Measurements from ENCODE around the gene ENDOD1.

ENDOD1 gene

DNA sequence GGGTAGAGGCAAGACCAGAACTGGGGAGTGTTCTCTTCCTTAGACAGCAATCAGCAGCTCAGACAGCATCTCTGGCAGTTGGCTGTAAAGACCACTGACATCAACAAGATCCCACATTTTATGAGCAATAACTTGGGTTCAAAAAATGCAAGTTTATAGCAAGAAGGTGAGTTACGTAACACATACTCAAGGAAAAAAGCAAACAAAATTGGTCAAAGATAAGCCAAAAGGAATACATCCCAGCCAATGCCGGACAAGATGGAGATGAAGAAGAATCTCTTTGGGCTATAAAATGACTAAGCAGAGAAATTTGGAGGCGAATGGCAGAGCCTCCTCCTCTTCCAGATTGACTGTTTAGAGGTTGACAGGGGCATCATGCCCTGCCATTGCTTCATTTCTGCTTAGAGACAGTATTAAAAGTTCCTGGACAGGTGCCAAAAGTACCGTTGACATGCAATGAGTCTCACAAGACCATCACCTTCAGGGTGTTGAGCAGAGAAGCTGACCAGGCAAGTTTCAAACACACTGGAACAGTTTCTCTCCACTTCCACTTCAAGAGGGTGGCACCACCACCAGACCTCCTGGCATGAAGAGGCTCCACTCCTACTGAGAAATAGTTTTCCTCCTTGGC, 55.9 kb downstream of the ENDOD1 start:
- no peak overlapping the region for H3K18ac ChIP-seq (ENCODE audit: low read length)
- no peak overlapping the region for H4K12ac ChIP-seq (ENCODE audit: low read depth, low read length)
- H3K36me3 ChIP-seq (ENCODE audit: control insufficient read depth in 1 of 2, insufficient read depth in 2 of 2, low read length in 2 of 2) = no peaks in the 10 kb centered on the region
- no peak overlapping the region for H2AFZ ChIP-seq (ENCODE audit: insufficient read depth, low read length, poor library complexity)
- peaks cover 17 to 20% of the 10 kb centered on the region in 2 experiments for H3K4me1 ChIP-seq (ENCODE audit: control insufficient read depth in 1 of 2, insufficient read depth in 2 of 2, low read length in 2 of 2)
- no peak overlapping the region for H3K23ac ChIP-seq (ENCODE audit: low read length)
- H3K27ac ChIP-seq (ENCODE audit: low read depth, low read length) = no peak overlapping the region
- DNase-seq = no peak
- peak overlapping the region; percentile 64 for H2BK120ac ChIP-seq (ENCODE audit: insufficient read depth, low read length, poor library complexity)
- no peak overlapping the region for H3K4me3 ChIP-seq (ENCODE audit: low read depth, low read length)
- H4K8ac ChIP-seq (ENCODE audit: low read depth, low read length) = no peak overlapping the region
- no CpG with 5 or more reads among the region's 4 CpGs for whole genome bisulfite sequencing (ENCODE audit: extremely low coverage, insufficient coverage, insufficient read length)
- H3K4ac ChIP-seq (ENCODE audit: low read depth, low read length) = peak overlapping the region; percentile 29
- no peaks in the 10 kb centered on the region for H3K9me3 ChIP-seq (ENCODE audit: insufficient read depth, low read depth, low read length)
- H2BK5ac ChIP-seq (ENCODE audit: low read depth, low read length, poor library complexity) = no peak overlapping the region
- H3K79me2 ChIP-seq (ENCODE audit: control insufficient read depth, insufficient read depth, low read length, poor library complexity) = peaks cover 3% of the 10 kb centered on the region
- H4K91ac ChIP-seq (ENCODE audit: low read depth, low read length) = peak overlapping the region; percentile 59
- no peaks in the 10 kb centered on the region for H3K27me3 ChIP-seq (ENCODE audit: insufficient read depth, low read length)
- H3K79me1 ChIP-seq (ENCODE audit: low read length) = peaks cover 23% of the 10 kb centered on the region
- peak overlapping the region; percentile 35 for H3K14ac ChIP-seq (ENCODE audit: low read length)
- no peak overlapping the region for H3K9ac ChIP-seq (ENCODE audit: low read length)
- peak overlapping the region; percentile 44 for H2AK5ac ChIP-seq (ENCODE audit: low read length)
- H3K4me2 ChIP-seq (ENCODE audit: low read length) = no peak overlapping the region
- H2BK12ac ChIP-seq (ENCODE audit: low read length) = peak overlapping the region; percentile 7

DNA sequence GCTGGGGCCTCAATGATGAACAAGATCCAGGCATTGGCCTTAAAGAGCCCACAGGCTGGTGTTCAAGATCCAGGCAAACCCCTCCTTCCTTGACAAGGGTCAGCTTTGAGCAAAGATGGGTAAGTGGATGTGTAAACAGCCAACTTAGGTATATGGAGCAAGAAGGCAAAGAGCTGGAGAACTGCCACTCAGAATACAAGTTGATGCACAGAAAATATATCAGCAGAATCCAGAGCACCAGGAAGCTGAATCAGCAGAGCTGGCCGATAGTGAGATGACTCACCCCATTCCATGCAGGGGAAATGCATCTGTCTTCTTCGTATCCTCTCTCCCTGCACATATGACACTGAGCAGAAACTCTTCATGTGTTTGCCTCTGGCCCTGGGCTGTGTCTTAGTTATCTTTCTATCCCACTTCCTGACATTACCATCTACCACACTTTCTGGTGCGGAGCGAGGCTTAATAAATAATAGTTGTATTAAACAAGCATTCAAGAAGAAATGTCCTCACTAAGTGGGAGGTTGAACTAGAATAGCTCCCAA, 57.8 kb downstream of the ENDOD1 start:
- Histone ChIP-seq H3K27ac (ENCODE audit: low read depth, low read length) (peak overlapping the region; percentile 62), H3K4me2 (ENCODE audit: low read length) (no peak overlapping the region), H4K8ac (ENCODE audit: low read depth, low read length) (no peak overlapping the region), H3K79me2 (ENCODE audit: control insufficient read depth, insufficient read depth, low read length, poor library complexity) (peaks cover 10% of the 10 kb centered on the region), H3K4me1 (ENCODE audit: control insufficient read depth in 1 of 2, insufficient read depth in 2 of 2, low read length in 2 of 2) (peaks cover 17 to 22% of the 10 kb centered on the region in 2 experiments), H3K36me3 (ENCODE audit: control insufficient read depth in 1 of 2, insufficient read depth in 2 of 2, low read length in 2 of 2) (no peaks in the 10 kb centered on the region), H3K4me3 (ENCODE audit: low read depth, low read length) (no peak overlapping the region), H3K4ac (ENCODE audit: low read depth, low read length) (no peak overlapping the region), H4K12ac (ENCODE audit: low read depth, low read length) (no peak overlapping the region), H2BK12ac (ENCODE audit: low read length) (peak overlapping the region; percentile 67), H3K23ac (ENCODE audit: low read length) (no peak overlapping the region), H2AFZ (ENCODE audit: insufficient read depth, low read length, poor library complexity) (no peak overlapping the region), H2BK120ac (ENCODE audit: insufficient read depth, low read length, poor library complexity) (no peak overlapping the region), H3K9me3 (ENCODE audit: insufficient read depth, low read depth, low read length) (no peaks in the 10 kb centered on the region), H3K18ac (ENCODE audit: low read length) (no peak overlapping the region), H3K27me3 (ENCODE audit: insufficient read depth, low read length) (no peaks in the 10 kb centered on the region), H2BK5ac (ENCODE audit: low read depth, low read length, poor library complexity) (no peak overlapping the region), H3K14ac (ENCODE audit: low read length) (no peak overlapping the region), H4K91ac (ENCODE audit: low read depth, low read length) (no peak overlapping the region), H3K79me1 (ENCODE audit: low read length) (peaks cover 29% of the 10 kb centered on the region), H2AK5ac (ENCODE audit: low read length) (no peak overlapping the region), H3K9ac (ENCODE audit: low read length) (no peak overlapping the region)
- DNase-seq = peak; percentile 30 to 63
- no CpG with 5 or more reads among the region's 4 CpGs for WGBS (ENCODE audit: extremely low coverage, insufficient coverage, insufficient read length)

DNA sequence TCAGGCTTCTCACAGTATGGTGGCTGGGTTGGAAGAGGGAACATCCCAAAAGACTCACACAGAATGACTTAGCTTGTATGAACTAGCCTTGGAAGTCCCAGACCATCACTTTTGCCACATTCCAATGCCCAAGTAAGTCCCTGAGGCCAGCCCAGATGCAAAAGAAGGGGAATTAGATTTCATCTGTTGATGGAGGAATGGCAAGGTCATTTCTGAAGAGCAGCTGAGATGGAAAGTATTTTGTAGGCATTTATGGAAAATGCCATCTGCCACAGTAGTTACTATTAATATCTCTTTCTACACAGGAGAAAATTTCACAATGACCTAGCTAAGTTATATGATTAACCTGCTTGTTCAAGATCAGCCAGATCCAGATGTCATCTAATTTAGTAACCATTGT, 58.8 kb downstream of the ENDOD1 start:
- Histone ChIP-seq H3K9ac (ENCODE audit: low read length) (no peak overlapping the region), H2AFZ (ENCODE audit: insufficient read depth, low read length, poor library complexity) (no peak overlapping the region), H3K4me1 (ENCODE audit: control insufficient read depth in 1 of 2, insufficient read depth in 2 of 2, low read length in 2 of 2) (peaks cover 17 to 22% of the 10 kb centered on the region in 2 experiments), H2BK5ac (ENCODE audit: low read depth, low read length, poor library complexity) (peak overlapping the region; percentile 83), H3K27ac (ENCODE audit: low read depth, low read length) (peak overlapping the region; percentile 20), H2BK120ac (ENCODE audit: insufficient read depth, low read length, poor library complexity) (peak overlapping the region; percentile 70), H3K27me3 (ENCODE audit: insufficient read depth, low read length) (no peaks in the 10 kb centered on the region), H2AK5ac (ENCODE audit: low read length) (peak overlapping the region; percentile 31), H4K12ac (ENCODE audit: low read depth, low read length) (no peak overlapping the region), H4K8ac (ENCODE audit: low read depth, low read length) (peak overlapping the region; percentile 25), H3K4ac (ENCODE audit: low read depth, low read length) (peak overlapping the region; percentile 34), H3K14ac (ENCODE audit: low read length) (peak overlapping the region; percentile 3), H3K4me3 (ENCODE audit: low read depth, low read length) (no peak overlapping the region), H3K79me1 (ENCODE audit: low read length) (peaks cover 29% of the 10 kb centered on the region), H3K4me2 (ENCODE audit: low read length) (no peak overlapping the region), H3K18ac (ENCODE audit: low read length) (peak overlapping the region; percentile 66), H2BK12ac (ENCODE audit: low read length) (peak overlapping the region; percentile 85), H3K9me3 (ENCODE audit: insufficient read depth, low read depth, low read length) (no peaks in the 10 kb centered on the region), H3K23ac (ENCODE audit: low read length) (no peak overlapping the region), H4K91ac (ENCODE audit: low read depth, low read length) (peak overlapping the region; percentile 86), H3K79me2 (ENCODE audit: control insufficient read depth, insufficient read depth, low read length, poor library complexity) (peaks cover 10% of the 10 kb centered on the region), H3K36me3 (ENCODE audit: control insufficient read depth in 1 of 2, insufficient read depth in 2 of 2, low read length in 2 of 2) (no peaks in the 10 kb centered on the region)
- DNase-seq = peak in 1 of 2 donors; percentile 55

DNA sequence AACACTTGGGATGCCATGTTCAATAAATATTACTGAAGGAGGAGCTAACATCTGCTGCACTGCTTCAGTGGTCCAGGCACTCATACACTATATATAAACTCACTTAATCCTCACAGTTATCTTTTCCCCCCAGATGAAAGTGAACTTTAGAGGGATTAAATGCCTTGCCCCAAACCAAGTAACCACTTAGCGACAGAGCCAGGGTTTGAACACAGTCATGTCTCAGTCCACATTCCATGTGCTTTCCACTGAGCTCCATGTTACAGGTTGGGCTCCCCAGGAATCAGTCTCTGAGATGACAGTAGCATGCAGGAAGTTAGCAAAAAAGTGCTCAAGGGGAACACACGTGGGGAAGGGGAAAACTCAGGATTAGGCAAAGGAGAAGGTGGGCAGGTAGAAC, 59.3 kb downstream of the ENDOD1 start:
- Histone ChIP-seq H3K18ac (ENCODE audit: low read length) (no peak overlapping the region), H3K4me1 (ENCODE audit: control insufficient read depth in 1 of 2, insufficient read depth in 2 of 2, low read length in 2 of 2) (peaks cover 17 to 22% of the 10 kb centered on the region in 2 experiments), H2AFZ (ENCODE audit: insufficient read depth, low read length, poor library complexity) (no peak overlapping the region), H2BK12ac (ENCODE audit: low read length) (peak overlapping the region; percentile 16), H3K4me2 (ENCODE audit: low read length) (no peak overlapping the region), H2BK5ac (ENCODE audit: low read depth, low read length, poor library complexity) (peak overlapping the region; percentile 50), H3K27me3 (ENCODE audit: insufficient read depth, low read length) (no peaks in the 10 kb centered on the region), H3K4ac (ENCODE audit: low read depth, low read length) (peak overlapping the region; percentile 2), H3K36me3 (ENCODE audit: control insufficient read depth in 1 of 2, insufficient read depth in 2 of 2, low read length in 2 of 2) (no peaks in the 10 kb centered on the region), H2AK5ac (ENCODE audit: low read length) (peak overlapping the region; percentile 12), H3K9ac (ENCODE audit: low read length) (peak overlapping the region; percentile 8), H3K23ac (ENCODE audit: low read length) (peak overlapping the region; percentile 29), H3K14ac (ENCODE audit: low read length) (peak overlapping the region; percentile 10), H4K91ac (ENCODE audit: low read depth, low read length) (peak overlapping the region; percentile 42), H4K12ac (ENCODE audit: low read depth, low read length) (no peak overlapping the region), H4K8ac (ENCODE audit: low read depth, low read length) (no peak overlapping the region), H3K9me3 (ENCODE audit: insufficient read depth, low read depth, low read length) (no peaks in the 10 kb centered on the region), H2BK120ac (ENCODE audit: insufficient read depth, low read length, poor library complexity) (peak overlapping the region; percentile 24), H3K4me3 (ENCODE audit: low read depth, low read length) (no peak overlapping the region), H3K27ac (ENCODE audit: low read depth, low read length) (no peak overlapping the region), H3K79me1 (ENCODE audit: low read length) (peaks cover 29% of the 10 kb centered on the region), H3K79me2 (ENCODE audit: control insufficient read depth, insufficient read depth, low read length, poor library complexity) (peaks cover 10% of the 10 kb centered on the region)
- whole genome bisulfite sequencing (ENCODE audit: extremely low coverage, insufficient coverage, insufficient read length) = no CpG with 5 or more reads among the region's 2 CpGs
- no peak for DNase-seq

Data from trophoblast cell (in vitro differentiated cells and primary cell).